GM23338 (cell line): ENCODE measurements around the gene ENTR1. TPM values are rescaled to one million over a fixed set of nuclear protein-coding genes. Genes with fewer than 3 reads are reported as not detected.

Experiments used
- ATAC-seq: fragments of 200-7000 bp; cut with Tn5 transposase; 3 replicates; pipeline ENCODE4 v1.9.1; 2020
- DNase-seq: peaks from one replicate; pipeline ENCODE4 v3.0.0-alpha.2; 2015; ENCODE audit warnings: low spot score
- H2AFZ ChIP-seq: fragments of 200-600 bp; sonication (generic); 2 replicates; pipeline ENCODE4 v1.8.0; 2016; ENCODE audit warnings: antibody characterized with exemption, mild to moderate bottlenecking, moderate library complexity
- H3F3A ChIP-seq: fragments of 200-600 bp; sonication (generic); replicated peaks from 2 replicates; pipeline ENCODE4 v1.8.0; 2017; ENCODE audit warnings: antibody characterized with exemption, mixed run types, low read depth
- H3K27ac ChIP-seq: fragments of 200-600 bp; sonication (generic); 2 replicates; pipeline ENCODE4 v1.6.1; 2016; ENCODE audit warnings: low read depth
- H3K27me3 ChIP-seq: fragments of 200-600 bp; sonication (generic); 2 replicates; pipeline ENCODE4 v1.8.0; 2016; ENCODE audit warnings: mild to moderate bottlenecking, mixed run types, moderate library complexity; ENCODE audit not compliant: insufficient read depth
- H3K36me3 ChIP-seq: fragments of 200-600 bp; sonication (generic); 2 replicates; pipeline ENCODE4 v1.8.0; 2016; ENCODE audit warnings: mild to moderate bottlenecking; ENCODE audit not compliant: insufficient read depth
- H3K4me1 ChIP-seq: fragments of 200-600 bp; sonication (generic); 2 replicates; pipeline ENCODE4 v1.8.0; 2016; ENCODE audit warnings: mild to moderate bottlenecking, moderate library complexity; ENCODE audit not compliant: insufficient read depth
- H3K4me2 ChIP-seq: fragments of 200-600 bp; sonication (generic); 2 replicates; pipeline ENCODE4 v1.7.1; 2017; ENCODE audit warnings: mixed run types
- H3K4me3 ChIP-seq: fragments of 200-600 bp; sonication (generic); 2 replicates; pipeline ENCODE4 v1.6.1; 2016; ENCODE audit warnings: mixed run types
- H3K79me2 ChIP-seq: fragments of 200-600 bp; sonication (generic); replicated peaks from 2 replicates; pipeline ENCODE4 v1.8.0; 2017; ENCODE audit warnings: mild to moderate bottlenecking; ENCODE audit not compliant: insufficient read depth
- H3K9me2 ChIP-seq: fragments of 200-600 bp; sonication (generic); 2 replicates; pipeline ENCODE4 v1.8.0; 2017; ENCODE audit not compliant: insufficient read depth
- H4K20me1 ChIP-seq: fragments of 200-600 bp; sonication (generic); replicated peaks from 2 replicates; pipeline ENCODE4 v1.8.0; 2017; ENCODE audit warnings: mild to moderate bottlenecking; ENCODE audit not compliant: insufficient read depth
- H3K27ac Mint-ChIP-seq: 2 replicates; pipeline ENCODE4 v1.8.0; 2020; ENCODE audit warnings: inconsistent platforms, mild to moderate bottlenecking, moderate library complexity, mixed read lengths
- H3K27me3 Mint-ChIP-seq: 3 replicates; pipeline ENCODE4 v1.8.0; 2022; ENCODE audit warnings: low read depth, mild to moderate bottlenecking, moderate library complexity, mixed read lengths, inconsistent platforms; ENCODE audit not compliant: insufficient read depth, poor library complexity
- H3K36me3 Mint-ChIP-seq: 3 replicates; pipeline ENCODE4 v1.8.0; 2021; ENCODE audit warnings: low read depth, mild to moderate bottlenecking, inconsistent platforms, moderate library complexity, mixed read lengths
- H3K4me1 Mint-ChIP-seq: 3 replicates; pipeline ENCODE4 v1.8.0; 2020; ENCODE audit warnings: mild to moderate bottlenecking, inconsistent platforms, mixed read lengths
- H3K4me3 Mint-ChIP-seq: 3 replicates; pipeline ENCODE4 v1.8.0; 2021; ENCODE audit warnings: moderate library complexity, mild to moderate bottlenecking, inconsistent platforms, mixed read lengths
- H3K9me3 Mint-ChIP-seq: 3 replicates; pipeline ENCODE4 v1.8.0; 2020; ENCODE audit warnings: moderate library complexity, mild to moderate bottlenecking, inconsistent platforms, mixed read lengths
- CREB1 ChIP-seq: fragments of 250-450 bp; sonication (Bioruptor Pico); IDR thresholded peaks from 2 replicates; pipeline ENCODE4 v1.5.0; 2020; ENCODE audit warnings: low read depth, mild to moderate bottlenecking, moderate library complexity
- CTCF ChIP-seq, 2 experiments: fragments of 200-600 bp in 1 of 2; sonication (generic) in 1 of 2; conservative IDR thresholded peaks; 2 replicates each; pipeline versions ENCODE4 v1.5.1 to v1.6.1; 2016 to 2017; ENCODE audit warnings: antibody characterized with exemption in 2 of 2, low read depth in 2 of 2, mild to moderate bottlenecking in 2 of 2, moderate library complexity in 1 of 2
- EZH2 ChIP-seq: fragments of 200-600 bp; sonication (generic); IDR thresholded peaks from one replicate; pipeline ENCODE4 v1.8.0; 2017; ENCODE audit warnings: antibody characterized with exemption, mild to moderate bottlenecking, low read depth; ENCODE audit not compliant: unreplicated experiment
- EZH2phosphoT487 ChIP-seq: fragments of 200-600 bp; sonication (generic); IDR thresholded peaks from one replicate; pipeline ENCODE4 v1.8.1; 2018; ENCODE audit warnings: antibody characterized with exemption; ENCODE audit not compliant: unreplicated experiment
- JUNB ChIP-seq: IDR thresholded peaks from one replicate; pipeline ENCODE4 v1.6.1; 2016; ENCODE audit warnings: antibody characterized with exemption; ENCODE audit not compliant: unreplicated experiment
- NANOG ChIP-seq: IDR thresholded peaks from 2 replicates; pipeline ENCODE4 v1.6.1; 2016; ENCODE audit warnings: antibody characterized with exemption, borderline replicate concordance
- POLR2AphosphoS5 ChIP-seq: IDR thresholded peaks from 2 replicates; pipeline ENCODE4 v1.6.1; 2016; ENCODE audit warnings: antibody characterized with exemption, low read depth
- REST ChIP-seq: IDR thresholded peaks from one replicate; pipeline ENCODE4 v1.6.1; 2018; ENCODE audit warnings: antibody characterized with exemption; ENCODE audit not compliant: unreplicated experiment
- STAT1 ChIP-seq: IDR thresholded peaks from one replicate; pipeline ENCODE4 v1.6.1; 2016; ENCODE audit warnings: antibody characterized with exemption; ENCODE audit not compliant: unreplicated experiment
- ZNF114 ChIP-seq: fragments of 250-450 bp; sonication (Bioruptor Pico); IDR thresholded peaks from 2 replicates; pipeline ENCODE4 v1.5.0; 2020; ENCODE audit warnings: mild to moderate bottlenecking, moderate library complexity
- ZNF331 ChIP-seq: fragments of 250-450 bp; sonication (Bioruptor Pico); IDR thresholded peaks from 2 replicates; pipeline ENCODE4 v1.5.0; 2020; ENCODE audit warnings: low read depth, mild to moderate bottlenecking, moderate library complexity
- ZNF462 ChIP-seq: fragments of 250-450 bp; sonication (Bioruptor Pico); IDR thresholded peaks from 2 replicates; pipeline ENCODE4 v1.5.0; 2020; ENCODE audit warnings: mild to moderate bottlenecking, moderate library complexity
- polyA plus RNA-seq: library from polyadenylated mRNA; unstranded; fragments of >200 nt; fragmentation: Nextera tagmentation; extraction: Ambion mirVana; gene quantifications from 2 replicates; pipeline ENCODE4 v1.2.1, GENCODE V29; 2016
- total RNA-seq: library from RNA; depleted of rRNA; stranded (reverse); fragments of >200 nt; shearing (Covaris generic); gene quantifications from 2 replicates; pipeline ENCODE4 v1.2.3, GENCODE V29; 2014
- TF ChIP-seq, protein P1 (sequence below): IDR thresholded peaks from 2 replicates; pipeline ENCODE4 v1.6.1; 2016; ENCODE audit warnings: antibody characterized with exemption

ENTR1 gene
- total and polyA plus RNA-seq, 2 experiments from 2014 or later: 25.6 to 91.9 TPM

GRCh38 chr9:136353757-136354488 lies 56.5 kb downstream of the ENTR1 start:
- no peak overlapping the region for H3K4me2 ChIP-seq
- Mint-ChIP-seq H3K4me1 (no peaks in the 10 kb centered on the region), H3K27me3 (peaks cover 9% of the 10 kb centered on the region), H3K4me3 (no peak overlapping the region), H3K36me3 (no peaks in the 10 kb centered on the region), H3K9me3 (no peaks in the 10 kb centered on the region), H3K27ac (no peak overlapping the region)
- H3K4me1 ChIP-seq: no peaks in the 10 kb centered on the region
- no peaks in the 10 kb centered on the region for H3K36me3 ChIP-seq
- no peak overlapping the region for H2AFZ ChIP-seq
- H3K4me3 ChIP-seq: no peak overlapping the region
- no peak for TF ChIP-seq CREB1 (CRISPR knock-in tag)
- TF ChIP-seq, protein P1, sequence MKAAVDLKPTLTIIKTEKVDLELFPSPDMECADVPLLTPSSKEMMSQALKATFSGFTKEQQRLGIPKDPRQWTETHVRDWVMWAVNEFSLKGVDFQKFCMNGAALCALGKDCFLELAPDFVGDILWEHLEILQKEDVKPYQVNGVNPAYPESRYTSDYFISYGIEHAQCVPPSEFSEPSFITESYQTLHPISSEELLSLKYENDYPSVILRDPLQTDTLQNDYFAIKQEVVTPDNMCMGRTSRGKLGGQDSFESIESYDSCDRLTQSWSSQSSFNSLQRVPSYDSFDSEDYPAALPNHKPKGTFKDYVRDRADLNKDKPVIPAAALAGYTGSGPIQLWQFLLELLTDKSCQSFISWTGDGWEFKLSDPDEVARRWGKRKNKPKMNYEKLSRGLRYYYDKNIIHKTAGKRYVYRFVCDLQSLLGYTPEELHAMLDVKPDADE: no peak
- no peak for TF ChIP-seq REST
- no peak for TF ChIP-seq CTCF (conservative IDR thresholded peaks at IDR 0.05; ENCODE audit: low read depth in 2 of 2)
- TF ChIP-seq ZNF114: no peak
- TF ChIP-seq NANOG: no peak
- TF ChIP-seq EZH2: no peak
- no peak for TF ChIP-seq EZH2phosphoT487
- TF ChIP-seq STAT1: no peak
- no peak for TF ChIP-seq JUNB
- TF ChIP-seq ZNF462 (CRISPR knock-in tag): no peak
- TF ChIP-seq ZNF331 (CRISPR knock-in tag): no peak
- no peak for TF ChIP-seq POLR2AphosphoS5
- H3K27me3 ChIP-seq: no peaks in the 10 kb centered on the region
- H3K79me2 ChIP-seq: no peaks in the 10 kb centered on the region
- ATAC-seq (no peak), DNase-seq (no peak)
- H3F3A ChIP-seq: no peaks in the 10 kb centered on the region
- no peaks in the 10 kb centered on the region for H3K9me2 ChIP-seq
- H4K20me1 ChIP-seq: no peaks in the 10 kb centered on the region
- no peak overlapping the region for H3K27ac ChIP-seq
